ENCODE results near the gene TARS2.

DNA sequence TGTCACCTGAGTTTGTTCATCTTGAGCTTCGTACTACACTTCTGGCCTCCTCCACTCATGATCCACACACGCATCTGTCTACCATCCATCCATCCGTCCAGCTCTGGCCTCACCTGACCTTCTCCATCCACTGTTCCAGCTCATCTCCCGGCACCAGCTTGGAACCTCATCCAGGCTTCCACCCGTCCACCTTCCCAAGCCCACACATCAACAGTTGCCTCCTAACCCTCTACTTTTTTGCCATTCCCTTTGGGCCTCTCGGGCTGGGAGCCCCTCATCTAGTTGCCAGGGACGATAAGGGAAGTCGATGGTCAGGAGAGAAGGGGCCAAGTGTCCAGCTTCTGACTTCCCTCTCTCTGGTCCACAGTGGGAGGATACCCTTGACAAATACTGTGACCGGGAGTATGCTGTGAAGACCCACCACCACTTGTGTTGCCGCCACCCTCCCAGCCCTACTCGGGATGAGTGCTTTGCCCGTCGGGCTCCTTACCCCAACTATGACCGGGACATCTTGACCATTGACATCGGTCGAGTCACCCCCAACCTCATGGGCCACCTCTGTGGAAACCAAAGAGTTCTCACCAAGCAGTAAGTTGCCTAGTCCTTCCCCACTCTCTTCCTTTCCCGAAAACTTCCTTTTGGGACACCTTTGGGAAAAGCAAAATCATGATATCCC, 24.9 kb downstream of the TARS2 start:
- TF ChIP-seq, protein P1, sequence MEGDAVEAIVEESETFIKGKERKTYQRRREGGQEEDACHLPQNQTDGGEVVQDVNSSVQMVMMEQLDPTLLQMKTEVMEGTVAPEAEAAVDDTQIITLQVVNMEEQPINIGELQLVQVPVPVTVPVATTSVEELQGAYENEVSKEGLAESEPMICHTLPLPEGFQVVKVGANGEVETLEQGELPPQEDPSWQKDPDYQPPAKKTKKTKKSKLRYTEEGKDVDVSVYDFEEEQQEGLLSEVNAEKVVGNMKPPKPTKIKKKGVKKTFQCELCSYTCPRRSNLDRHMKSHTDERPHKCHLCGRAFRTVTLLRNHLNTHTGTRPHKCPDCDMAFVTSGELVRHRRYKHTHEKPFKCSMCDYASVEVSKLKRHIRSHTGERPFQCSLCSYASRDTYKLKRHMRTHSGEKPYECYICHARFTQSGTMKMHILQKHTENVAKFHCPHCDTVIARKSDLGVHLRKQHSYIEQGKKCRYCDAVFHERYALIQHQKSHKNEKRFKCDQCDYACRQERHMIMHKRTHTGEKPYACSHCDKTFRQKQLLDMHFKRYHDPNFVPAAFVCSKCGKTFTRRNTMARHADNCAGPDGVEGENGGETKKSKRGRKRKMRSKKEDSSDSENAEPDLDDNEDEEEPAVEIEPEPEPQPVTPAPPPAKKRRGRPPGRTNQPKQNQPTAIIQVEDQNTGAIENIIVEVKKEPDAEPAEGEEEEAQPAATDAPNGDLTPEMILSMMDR (IDR thresholded peaks at IDR 0.05; ENCODE audit: poor library complexity), result no peak
- no peak for TF ChIP-seq EZH2 (IDR thresholded peaks at IDR 0.05; ENCODE audit: borderline replicate concordance)
- no peak for TF ChIP-seq EZH2phosphoT487 (IDR thresholded peaks at IDR 0.05; ENCODE audit: low read depth, severe bottlenecking, unreplicated experiment)
